ENCODE measurements around the gene MAML2.

Gene MAML2

GRCh38 chr11:96147906-96148486, 195.0 kb downstream of the MAML2 start:
- no peak for DNase-seq

- DNase-seq: no peak
Measured at GRCh38 chr11:96147186-96147585, 195.8 kb downstream of the MAML2 start.

GRCh38 chr11:96146765-96147164, 196.2 kb downstream of the MAML2 start:
- no peak for DNase-seq

GRCh38 chr11:96145163-96145585, 197.8 kb downstream of the MAML2 start:
- DNase-seq: no peak

GRCh38 chr11:96144553-96144952, 198.4 kb downstream of the MAML2 start:
- no peak for DNase-seq

GRCh38 chr11:96143041-96143521, 199.9 kb downstream of the MAML2 start:
- no peak for DNase-seq

- no peak for DNase-seq
Measured at GRCh38 chr11:96141626-96142025, 201.4 kb downstream of the MAML2 start.

- DNase-seq: no peak
Measured at GRCh38 chr11:96139691-96140090, 203.3 kb downstream of the MAML2 start.

- no peak for DNase-seq
Measured at GRCh38 chr11:96137373-96137772, 205.6 kb downstream of the MAML2 start.

GRCh38 chr11:96136613-96137298, 206.2 kb downstream of the MAML2 start:
- DNase-seq: no peak

GRCh38 chr11:96134602-96135001, 208.4 kb downstream of the MAML2 start:
- DNase-seq: no peak

- no peak for DNase-seq
Measured at GRCh38 chr11:96132437-96132836, 210.6 kb downstream of the MAML2 start.

GRCh38 chr11:96130061-96130620, 212.9 kb downstream of the MAML2 start:
- no peak for DNase-seq

GRCh38 chr11:96127596-96127959, 215.4 kb downstream of the MAML2 start:
- DNase-seq: no peak

GRCh38 chr11:96126917-96127595, 215.9 kb downstream of the MAML2 start:
- no peak for DNase-seq

GRCh38 chr11:96125400-96125799, 217.6 kb downstream of the MAML2 start:
- no peak for DNase-seq

GRCh38 chr11:96124155-96124554, 218.8 kb downstream of the MAML2 start:
- no peak for DNase-seq

GRCh38 chr11:96123301-96123700, 219.7 kb downstream of the MAML2 start:
- no peak for DNase-seq

GRCh38 chr11:96122601-96123074, 220.4 kb downstream of the MAML2 start:
- no peak for DNase-seq

GRCh38 chr11:96119211-96119610, 223.8 kb downstream of the MAML2 start:
- DNase-seq: no peak

GRCh38 chr11:96116376-96116775, 226.6 kb downstream of the MAML2 start:
- DNase-seq: no peak

- no peak for DNase-seq
Measured at GRCh38 chr11:96114178-96115064, 228.6 kb downstream of the MAML2 start.
